Right ventricle myocardium superior (tissue), 1 donor: ENCODE data around the gene TRMT1. TPM values are rescaled to one million over a fixed set of nuclear protein-coding genes. Genes with fewer than 3 reads are reported as not detected.

ENCODE experiments used
- ATAC-seq: fragments of 200-7000 bp; cut with Tn5 transposase; one replicate; pipeline ENCODE4 v1.9.1; 2020; ENCODE audit warnings: mild to moderate bottlenecking; ENCODE audit not compliant: poor library complexity
- DNase-seq: peaks from one replicate; pipeline ENCODE4 v3.0.0-alpha.2; 2020
- intact Hi-C: fragments of 100-400 bp; cut with DNase I; formaldehyde crosslinking; loops from one replicate; pipeline ENCODE4 v1.11.2; 2022
- total RNA-seq: library from RNA; stranded (reverse); fragmentation: NEBNext Ultra II Directional; extraction: Animal tissue kit (Norgen Biotek cat#: 25700); gene quantifications from one replicate; pipeline ENCODE4 v1.2.1, GENCODE V29; 2021
- donor health status: DM: no; HTN: yes; CAD: no; lungs with severe emphysema.

Gene TRMT1
- total RNA-seq, 1 donor from 2014 or later, result 18.4 TPM

DNA sequence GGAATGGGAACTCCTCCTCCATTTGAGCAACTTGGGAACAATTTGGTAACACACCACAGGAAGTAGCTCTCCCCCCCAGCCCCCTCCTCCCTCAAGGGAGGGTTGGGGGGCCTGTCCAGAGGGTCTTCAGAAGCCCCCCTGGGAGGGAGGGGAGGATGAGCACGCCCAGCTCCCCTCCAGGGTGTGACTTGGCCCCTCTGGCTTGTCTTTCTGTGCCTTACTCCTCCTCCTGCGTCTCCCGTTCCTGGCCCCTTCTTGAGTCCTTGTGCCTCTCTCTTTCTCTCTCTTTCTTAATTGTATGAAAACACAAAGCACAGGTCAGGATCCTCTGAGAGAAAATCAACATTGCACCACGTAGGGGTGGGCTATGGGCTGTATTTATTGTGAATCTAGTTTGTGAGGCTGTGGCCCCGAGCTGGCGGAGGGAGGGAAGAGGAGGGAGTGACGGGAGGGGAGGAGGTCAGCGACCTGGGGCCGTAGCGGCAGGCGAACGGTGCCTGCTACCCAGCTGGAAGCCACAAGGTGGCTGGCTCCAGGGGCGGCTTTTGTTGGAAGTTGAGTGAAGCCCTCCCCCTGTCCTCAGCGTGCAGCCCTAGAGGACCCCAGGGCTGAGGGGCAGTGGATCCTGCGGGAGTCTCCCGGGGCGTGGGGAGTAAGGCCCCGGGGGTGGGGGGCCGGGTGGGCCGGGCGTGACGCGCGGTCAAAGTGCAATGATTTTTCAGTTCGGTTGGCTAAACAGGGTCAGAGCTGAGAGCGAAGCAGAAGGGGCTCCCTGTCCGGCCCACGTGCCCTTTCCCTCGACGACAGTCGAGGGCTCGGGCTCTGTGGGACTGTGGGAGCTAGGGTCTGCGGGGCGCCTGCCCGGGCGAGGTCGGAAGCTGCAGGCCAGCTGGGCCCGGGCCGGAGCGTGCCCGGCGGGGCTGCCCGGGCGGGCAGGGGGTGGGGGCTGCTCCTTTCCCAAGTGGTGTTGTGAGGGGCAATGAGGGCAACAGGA lies 20.3 kb downstream of the TRMT1 start:
- intact Hi-C loops, result loop anchor here (2.0 kb wide), 1 partner anchor 113 kb away; no protein-coding TSS in a partner anchor
- DNase-seq, result no peak
- ATAC-seq, result peak; percentile 0

DNA sequence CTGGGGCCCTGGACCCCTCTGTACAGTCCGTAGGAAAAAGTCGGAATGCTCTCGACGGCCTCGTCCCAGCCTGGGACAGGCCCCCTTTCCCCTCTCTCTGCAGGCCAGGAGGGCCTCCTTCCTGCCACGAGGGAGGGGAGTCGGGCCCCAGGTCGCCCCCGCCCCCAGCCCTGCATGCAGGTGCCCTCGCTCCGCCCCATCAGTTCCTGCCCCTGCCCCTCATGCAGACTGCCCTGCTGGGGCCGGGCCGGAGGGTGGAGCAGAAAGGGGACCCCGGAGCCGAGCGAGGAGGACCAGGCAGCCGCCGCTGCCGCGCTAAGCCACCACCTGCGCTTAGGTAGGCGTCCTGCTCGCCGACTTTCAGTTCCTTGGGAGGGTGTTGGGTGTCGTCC lies 21.2 kb downstream of the TRMT1 start:
- ATAC-seq (no peak), DNase-seq (no peak)
- intact Hi-C loops, result loop anchor here (2.0 kb wide), 1 partner anchor 113 kb away; no protein-coding TSS in a partner anchor

DNA sequence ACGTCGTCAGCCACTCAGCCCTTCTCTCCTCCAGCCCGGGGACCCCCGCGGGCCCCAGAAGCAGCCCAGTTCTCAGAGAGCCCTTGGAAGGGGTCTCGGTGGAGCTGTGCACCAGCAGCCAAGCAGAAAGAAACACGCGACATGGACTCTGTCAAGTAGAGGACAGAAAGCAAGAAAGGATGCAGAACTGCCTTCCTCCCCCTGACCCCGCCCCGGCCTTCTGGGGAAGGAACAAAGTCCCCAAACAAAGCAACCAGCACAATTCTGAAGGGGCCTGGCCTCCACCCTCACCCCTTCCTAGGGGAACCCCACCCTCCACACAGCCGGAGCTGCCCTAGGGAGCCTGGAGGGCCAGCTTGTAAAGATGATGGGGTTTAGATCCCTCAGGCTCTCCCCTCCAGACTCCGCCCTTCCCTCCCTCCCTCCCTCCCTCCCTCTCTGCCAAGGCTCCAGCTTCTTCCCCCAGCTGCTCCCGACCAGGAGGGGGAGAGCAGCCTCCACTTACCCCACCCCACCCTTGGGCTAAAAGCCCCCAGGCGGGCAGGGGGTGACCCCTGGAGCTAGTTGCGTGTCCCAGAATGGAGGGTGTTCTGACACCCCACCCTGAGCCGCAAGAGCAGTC lies 21.7 kb downstream of the TRMT1 start:
- intact Hi-C loops, result loop anchor here (2.0 kb wide), 1 partner anchor 112 kb away; no protein-coding TSS in a partner anchor
- ATAC-seq, result no peak

DNA sequence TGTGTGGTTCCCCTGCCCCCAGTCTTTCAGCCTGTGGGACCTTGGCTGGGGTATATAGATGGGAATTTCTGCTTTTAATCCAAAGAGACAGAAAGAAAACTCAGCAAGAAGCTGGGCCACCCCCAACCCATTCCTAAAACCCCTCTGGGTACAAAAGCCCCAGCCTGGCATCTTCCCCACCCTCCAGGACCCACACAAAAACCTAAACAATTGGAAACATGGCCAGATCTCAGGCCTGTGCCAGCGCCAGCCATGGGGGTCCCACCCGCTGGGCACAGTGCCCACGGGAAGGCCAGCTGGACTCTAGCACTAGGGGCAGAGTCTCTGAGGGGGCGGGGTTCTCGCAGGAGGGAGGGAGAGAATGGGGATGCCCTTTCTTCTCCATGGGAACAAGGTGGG lies 22.4 kb downstream of the TRMT1 start:
- no peak for DNase-seq
- intact Hi-C loops, result loop anchor here (2.0 kb wide), 1 partner anchor 111 kb away; no protein-coding TSS in a partner anchor
- ATAC-seq, result no peak

More for the DNA sequence above, 21.7 kb downstream of the TRMT1 start:
- DNase-seq, result no peak

DNA sequence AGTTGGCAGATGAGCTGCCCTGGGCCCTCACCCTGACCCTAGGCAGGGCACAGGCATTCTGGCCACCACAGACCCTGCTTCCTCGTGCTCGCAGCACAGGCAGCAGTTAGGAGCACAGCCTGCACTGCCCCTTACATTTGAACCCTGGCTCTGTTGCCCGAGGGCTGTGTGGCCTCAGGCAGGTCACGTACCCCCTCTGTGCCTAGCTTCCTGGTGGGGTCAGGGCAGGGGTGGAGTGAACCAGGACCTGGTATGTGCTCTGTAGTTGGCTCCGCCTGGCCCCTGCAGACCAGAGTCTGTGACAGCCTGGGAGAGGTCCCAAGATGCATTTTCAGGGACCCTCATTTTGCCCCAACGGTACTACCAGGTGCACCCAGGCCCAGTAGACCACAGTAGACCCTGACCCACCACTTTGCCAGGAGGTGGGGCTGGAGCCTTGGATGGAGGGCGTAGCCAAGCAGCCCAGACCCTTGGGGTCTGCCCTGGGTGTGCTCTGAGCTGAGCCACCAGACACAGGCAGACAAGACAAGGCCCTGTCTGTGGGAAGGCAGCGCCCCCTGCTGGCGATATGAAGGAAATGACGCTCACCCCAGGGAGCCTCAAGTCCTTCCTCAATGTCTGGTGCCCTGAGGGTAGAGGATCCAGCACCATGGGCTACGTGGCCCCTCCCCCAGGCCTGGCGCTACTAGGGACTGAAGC lies 23.0 kb downstream of the TRMT1 start:
- intact Hi-C loops, result loop anchor here (2.0 kb wide), 1 partner anchor 111 kb away; no protein-coding TSS in a partner anchor
- DNase-seq (peak; percentile 89), ATAC-seq (peak; percentile 63)

DNA sequence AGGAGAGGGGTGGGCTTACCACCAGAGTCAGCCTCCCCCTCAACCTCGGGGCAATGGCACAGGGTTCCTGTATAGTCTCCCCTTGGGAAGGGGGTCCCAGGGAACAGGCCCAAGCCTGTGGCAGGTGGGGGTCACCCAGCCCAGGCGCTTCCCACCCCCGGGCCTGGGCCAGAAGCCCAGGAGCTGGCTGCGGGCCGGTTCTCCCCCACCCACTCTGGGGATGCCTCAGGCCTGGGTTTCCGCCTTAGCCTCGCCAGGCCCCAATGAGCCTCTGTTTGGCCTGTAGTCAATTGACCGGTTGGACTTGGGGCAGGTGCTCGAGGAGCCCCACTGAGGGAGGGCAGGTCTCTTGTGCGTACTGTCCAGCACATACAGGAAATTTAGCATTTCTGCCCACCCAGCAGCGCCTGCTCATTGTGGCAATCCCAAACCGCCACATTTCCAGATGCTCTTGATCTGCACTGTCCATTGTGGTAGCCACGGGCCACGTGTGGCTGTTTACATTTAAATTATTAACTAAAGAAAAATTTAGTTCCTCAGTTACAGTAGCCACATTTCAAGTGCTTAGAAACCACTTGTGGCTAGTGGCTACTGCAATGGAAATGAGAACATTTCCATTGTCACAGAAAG lies 23.8 kb downstream of the TRMT1 start:
- intact Hi-C loops, result no loop called here
- no peak for ATAC-seq
- no peak for DNase-seq

DNA sequence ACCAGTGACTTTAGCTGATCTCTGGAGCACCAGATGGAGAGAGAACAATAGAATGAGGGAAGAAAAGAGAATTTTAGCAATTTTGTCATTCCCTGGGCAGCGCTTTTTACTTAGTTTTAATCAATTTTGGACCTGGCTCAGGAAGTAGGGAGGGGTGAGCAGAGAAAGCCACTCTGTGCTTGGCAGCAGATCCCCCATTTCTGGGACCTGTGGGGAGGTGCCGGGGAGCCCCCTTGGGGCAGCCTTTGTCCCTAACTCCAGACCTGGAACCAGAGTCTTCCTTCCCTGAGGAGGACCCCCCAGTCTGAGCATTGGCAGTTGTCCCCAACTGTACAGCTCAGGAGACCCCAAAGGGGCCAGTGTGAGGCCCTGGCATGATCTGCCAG lies 24.4 kb downstream of the TRMT1 start:
- intact Hi-C loops, result no loop called here
- no peak for ATAC-seq
- DNase-seq, result no peak

DNA sequence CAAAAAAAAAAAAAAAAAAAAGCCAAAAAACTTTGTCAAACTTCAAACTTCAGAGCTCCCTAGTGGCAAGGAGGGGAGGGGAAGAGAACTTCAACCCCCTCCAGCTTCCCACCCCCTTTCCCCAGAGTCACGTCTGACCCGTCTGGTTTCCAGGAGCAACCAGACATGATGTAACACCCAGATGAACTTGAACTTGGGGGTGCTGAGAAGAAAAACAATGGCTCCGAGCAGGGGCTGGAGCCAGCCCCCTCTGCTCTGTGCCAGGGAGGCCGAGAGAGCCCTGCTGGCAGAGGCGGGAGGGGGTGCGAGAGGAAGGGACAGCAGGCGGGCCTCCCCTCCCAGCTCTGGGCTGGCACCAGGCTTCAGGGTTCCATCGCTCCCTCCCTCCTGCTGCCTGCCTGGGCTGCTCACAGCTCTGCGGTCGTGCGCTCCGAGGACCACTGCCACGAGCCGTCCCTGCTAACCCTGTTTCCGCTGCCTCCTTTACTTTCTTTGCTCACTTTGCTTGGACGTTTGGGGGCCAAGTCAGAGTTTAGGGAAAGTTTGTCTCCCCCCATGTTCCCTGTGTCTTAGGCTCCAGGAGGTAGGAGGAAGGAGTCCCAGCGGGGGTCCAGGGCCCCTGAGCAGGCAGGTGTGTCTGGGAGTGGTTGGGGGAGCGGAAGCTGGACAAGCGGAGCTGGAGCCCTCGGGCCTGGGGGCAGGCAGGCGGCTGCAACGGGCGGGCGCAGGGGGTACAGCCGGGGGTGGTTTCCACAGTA lies 25.0 kb downstream of the TRMT1 start:
- DNase-seq, result peak; percentile 78
- intact Hi-C loops, result no loop called here
- peak; percentile 65 for ATAC-seq

DNA sequence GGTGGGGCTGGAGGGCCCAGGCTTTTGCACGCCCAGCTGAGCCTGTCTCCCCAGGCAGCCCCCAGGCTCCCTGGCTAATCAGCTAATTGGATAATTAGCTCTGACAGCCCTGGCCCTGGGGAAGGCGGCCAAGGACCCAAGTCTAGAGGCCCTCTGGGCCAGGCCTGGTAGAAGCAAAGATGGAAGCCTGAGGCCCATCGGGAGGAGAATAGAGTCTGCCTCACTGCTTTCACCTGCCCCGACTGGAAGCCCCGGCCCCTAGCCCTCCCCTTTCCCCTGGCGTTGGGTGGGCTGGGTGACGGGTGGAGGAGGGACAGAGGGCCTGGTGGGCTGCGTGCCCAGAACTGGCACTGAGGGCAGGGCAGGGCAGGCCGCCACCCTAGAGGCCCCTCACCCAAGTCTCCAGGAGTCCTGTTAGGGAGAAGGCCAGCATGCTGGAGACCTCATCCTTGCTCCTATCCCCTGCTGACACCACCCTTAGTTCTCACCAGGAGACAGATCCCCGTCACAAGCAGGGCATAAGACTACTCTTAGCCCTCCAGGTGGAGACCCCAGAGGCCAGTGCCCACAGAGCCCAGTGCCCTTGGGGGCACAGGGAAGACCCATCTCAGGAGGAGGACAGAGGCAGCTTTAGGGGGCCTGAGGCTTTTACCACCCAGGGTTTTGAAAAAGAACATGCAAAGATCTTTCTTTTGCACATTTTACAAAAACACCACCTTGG lies 25.9 kb downstream of the TRMT1 start:
- DNase-seq, result peak; percentile 44
- ATAC-seq, result no peak
- intact Hi-C loops, result no loop called here

DNA sequence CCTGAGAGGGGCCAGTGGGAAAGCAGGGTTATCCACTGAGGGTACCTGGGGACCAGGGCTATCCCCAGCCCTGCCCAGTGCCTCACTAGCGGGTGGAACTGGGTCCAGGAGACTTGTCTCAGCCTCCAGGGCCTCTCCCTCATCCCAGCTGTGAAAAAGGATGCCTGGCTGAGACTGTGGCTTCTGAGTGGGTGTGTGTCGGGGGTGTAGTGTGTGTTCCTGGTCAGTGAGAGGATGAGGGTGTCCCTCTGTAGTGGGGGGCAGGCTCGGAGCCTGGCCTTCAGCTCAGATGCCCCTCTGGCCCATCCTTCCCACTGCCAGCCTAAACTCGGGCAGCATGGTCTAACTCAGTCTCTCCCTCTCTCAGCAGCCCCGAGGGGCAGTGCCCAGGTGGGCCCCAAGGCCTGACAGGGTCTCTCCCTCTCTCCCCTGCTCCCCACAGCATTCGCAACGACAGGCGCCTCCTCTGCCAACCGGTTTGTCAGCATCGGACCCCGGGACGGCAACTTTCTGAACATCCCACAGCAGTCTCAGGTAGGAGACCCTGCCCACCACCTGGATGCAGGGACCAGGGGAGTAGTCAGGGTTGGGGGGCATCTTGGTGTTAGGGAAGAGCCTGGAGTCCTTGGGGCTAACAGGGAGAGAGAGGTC lies 26.6 kb downstream of the TRMT1 start:
- no peak for ATAC-seq
- intact Hi-C loops, result no loop called here

DNA sequence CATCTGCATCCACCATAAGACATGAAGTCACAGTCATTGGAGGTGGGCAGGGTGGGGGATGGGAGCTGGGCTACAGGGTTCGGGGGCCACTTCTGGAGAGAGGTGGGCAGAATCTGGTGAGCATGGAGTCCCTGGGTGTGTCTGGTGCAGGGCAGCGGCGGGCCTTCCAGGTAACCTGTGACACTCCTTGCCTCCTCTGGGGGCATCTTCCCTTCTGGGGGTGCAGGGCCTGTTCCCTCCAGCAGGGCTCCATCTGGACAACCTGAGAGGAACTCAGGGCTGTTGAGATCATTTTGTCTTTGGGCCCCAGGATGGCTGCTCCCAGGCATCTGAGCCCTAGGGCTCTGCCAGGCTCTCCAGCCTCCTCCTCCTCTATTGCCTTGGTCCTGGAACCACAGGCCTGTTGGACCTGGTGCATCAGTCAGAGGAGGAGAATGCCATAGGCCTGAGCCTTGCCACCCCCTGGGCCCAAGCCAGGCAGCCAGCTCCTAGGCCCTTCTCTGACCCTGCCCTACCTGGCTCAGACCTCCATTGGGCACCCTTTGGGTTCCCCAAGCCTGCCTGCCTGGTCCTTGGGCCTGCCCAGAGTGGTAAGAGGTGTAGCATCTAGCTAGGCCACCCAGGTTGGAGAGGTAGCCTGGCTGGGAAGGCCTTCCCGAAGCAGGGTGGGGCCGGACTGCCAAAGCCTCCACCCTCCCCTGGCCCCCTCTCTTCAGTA lies 27.2 kb downstream of the TRMT1 start:
- DNase-seq (peak; percentile 33), ATAC-seq (no peak)
- intact Hi-C loops, result no loop called here

More for the DNA sequence above, 26.6 kb downstream of the TRMT1 start:
- DNase-seq, result peak; percentile 27

DNA sequence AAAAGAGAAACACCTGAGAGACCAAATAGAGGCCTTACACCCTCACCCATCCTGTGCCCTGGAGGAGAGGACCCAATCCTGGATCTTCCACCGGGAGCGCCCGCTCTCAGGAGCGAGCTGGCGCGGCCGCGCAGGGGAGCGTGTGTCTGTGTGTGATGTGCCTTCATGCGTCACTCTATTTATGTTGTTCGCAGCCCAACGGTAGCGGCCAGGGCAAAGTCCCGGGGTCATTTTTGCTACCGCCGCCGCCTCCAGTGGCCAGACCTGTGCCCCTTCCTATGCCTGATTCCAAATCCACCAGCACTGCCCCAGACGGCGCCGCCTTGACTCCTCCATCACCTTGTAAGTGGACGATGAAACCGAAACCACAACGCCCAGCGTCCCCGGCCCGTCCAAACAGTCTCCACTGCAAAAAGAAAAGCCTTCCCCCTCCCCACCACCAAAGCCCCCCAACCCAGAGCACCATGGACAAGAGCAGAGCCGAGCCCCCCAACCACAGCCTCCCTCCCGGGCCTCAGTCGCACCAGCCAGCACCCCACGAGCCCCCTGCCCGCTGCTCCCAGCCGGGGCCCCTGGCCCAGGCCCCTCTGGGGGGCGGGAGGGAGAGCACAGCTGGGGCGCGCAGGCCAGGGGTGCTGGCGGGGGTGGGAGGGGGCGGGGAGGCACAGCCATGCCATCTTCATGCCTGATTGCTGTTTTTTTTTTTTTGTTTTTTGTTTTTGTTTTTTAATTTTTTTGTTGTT lies 28.6 kb downstream of the TRMT1 start:
- peak; percentile 39 for DNase-seq

DNA sequence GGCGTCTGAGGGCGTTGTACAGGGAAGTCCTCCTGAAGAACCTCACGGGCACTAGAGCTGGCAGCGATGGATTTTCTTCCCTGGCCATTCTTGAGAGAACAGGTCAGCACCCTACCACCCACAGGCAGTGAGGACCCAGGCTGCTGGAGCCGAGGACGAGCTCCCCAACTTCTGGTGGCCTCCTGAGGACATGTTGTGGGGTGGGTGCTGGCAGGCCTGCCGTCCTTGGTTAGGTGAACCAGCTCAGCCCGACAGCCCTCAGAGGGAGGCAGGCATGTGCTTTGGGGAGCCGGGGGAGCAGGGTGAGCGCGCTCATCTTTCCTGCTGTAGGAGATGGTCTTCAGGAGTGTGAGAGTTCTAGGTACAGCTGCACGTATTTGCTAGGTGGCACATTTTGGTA lies 29.2 kb downstream of the TRMT1 start:
- intact Hi-C loops, result no loop called here
- ATAC-seq, result no peak
- peak; percentile 33 for DNase-seq

More for the DNA sequence above, 28.6 kb downstream of the TRMT1 start:
- intact Hi-C loops, result no loop called here
- no peak for ATAC-seq

DNA sequence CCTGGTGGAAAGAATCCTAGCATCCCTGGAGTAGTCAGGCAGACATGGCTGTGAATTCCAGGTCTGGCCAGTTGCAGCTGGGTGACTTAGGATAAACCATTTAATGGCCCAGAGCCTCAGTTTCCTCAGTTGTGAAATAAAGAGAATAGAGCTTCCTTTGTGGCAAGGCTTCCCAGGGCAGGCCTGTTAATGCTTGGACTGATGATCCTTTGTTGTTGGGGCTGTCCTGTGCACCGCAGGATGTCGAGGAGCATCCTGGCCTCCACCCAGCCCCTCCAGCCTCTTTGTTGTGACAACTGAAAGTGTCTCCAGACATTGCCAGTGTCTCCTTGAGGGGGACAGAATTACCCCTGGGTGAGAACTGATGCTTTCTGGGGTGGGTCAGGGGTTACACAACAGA lies 30.2 kb downstream of the TRMT1 start:
- intact Hi-C loops, result no loop called here
- no peak for DNase-seq
- ATAC-seq, result no peak

DNA sequence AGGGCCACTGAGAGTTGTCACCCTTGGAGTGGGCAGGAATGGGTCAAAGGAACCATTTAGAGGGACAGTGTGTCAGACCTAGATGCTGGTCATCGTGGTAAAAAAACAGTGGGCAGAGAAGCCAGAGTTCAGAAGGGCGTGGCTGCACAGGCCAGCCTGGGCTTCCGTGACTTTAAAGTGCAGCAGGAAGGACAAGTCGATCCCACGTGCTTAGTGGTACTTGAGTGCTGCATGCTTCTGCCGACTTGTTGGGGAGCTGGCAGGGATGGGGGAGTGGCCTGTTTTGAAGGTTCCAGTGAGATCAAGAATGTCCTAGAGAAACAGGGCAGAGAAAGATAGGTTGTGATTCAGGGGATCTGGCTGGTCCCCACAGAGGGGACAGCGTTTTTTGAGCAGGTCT lies 30.9 kb downstream of the TRMT1 start:
- ATAC-seq (no peak), DNase-seq (peak; percentile 37)
- intact Hi-C loops, result no loop called here

DNA sequence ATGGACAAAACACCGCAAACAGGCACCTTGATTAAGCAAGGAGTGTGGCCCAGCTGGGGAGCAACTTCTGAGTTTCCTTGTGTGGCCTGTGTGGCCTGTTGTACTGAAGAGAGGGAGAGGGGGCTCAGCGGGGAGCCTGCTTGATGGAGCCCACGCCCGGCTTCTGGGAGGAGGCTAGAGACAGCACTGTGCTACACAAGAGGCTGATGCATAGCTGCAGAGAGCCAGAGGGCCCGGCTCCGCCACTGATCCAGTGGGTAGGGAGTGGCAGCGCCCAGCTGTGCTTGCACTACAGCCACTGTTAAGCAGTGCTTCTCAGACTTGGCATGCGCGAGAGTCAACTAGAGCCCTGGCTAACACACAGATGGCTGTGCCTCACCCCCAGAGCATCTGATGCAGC lies 32.9 kb downstream of the TRMT1 start:
- ATAC-seq, result no peak
- peak; percentile 28 for DNase-seq
- intact Hi-C loops, result no loop called here
